ENCODE data around the gene BSG. TPM values are rescaled to one million over a fixed set of nuclear protein-coding genes. Genes with fewer than 3 reads are reported as not detected.

BSG gene
- total RNA-seq, 4 donors from 2014 or later, result 304 to 416 (median 362) TPM

DNA sequence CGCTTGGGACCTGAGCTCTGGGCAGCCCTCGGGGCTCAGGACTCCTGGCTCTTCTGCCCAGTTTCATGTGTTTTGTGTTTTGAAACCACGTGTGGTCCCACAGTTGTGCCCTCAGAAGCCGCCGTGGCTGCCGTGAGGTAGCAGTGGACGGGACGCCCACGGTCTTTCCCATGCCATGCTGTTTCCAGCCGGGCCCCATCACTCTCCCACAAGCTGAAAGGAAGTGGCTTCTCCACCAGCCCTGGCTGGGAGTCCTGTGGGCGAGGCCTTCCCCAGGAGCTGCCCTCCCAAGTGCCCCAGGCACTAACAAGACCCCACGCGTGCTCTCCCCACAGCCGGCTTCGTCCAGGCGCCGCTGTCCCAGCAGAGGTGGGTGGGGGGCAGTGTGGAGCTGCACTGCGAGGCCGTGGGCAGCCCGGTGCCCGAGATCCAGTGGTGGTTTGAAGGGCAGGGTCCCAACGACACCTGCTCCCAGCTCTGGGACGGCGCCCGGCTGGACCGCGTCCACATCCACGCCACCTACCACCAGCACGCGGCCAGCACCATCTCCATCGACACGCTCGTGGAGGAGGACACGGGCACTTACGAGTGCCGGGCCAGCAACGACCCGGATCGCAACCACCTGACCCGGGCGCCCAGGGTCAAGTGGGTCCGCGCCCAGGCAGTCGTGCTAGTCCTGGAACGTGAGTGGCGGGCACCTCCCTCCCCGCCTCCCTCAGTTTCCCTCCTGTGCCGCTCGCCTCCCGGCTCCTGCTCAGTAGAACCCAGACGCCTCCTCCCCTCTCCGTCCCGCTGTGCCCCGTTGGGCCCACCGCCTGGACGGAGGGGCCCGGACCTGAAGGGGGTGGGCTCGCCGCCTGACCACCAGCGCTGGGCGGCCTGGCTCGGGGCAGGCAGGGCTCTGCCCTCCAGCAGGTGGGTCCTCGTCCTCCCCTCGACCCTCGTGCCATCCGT is 5.3 kb downstream of the BSG start:
- Histone ChIP-seq H3K4me1 (peaks cover 43 to 53% (median 51%) of the 10 kb centered on the region in 4 donors), H3K9me3 (no peaks in the 10 kb centered on the region), H3K27me3 (no peaks in the 10 kb centered on the region), H3K4me3 (no peak overlapping the region), H3K36me3 (peaks cover 27 to 52% (median 46%) of the 10 kb centered on the region in 4 donors), H3K27ac (replicated peaks in 1 of 4) (no peak overlapping the region)
- no peak for DNase-seq (ENCODE audit: extremely low spot score)
- 91% methylated on average over 27 of the region's 66 CpGs for WGBS
- intact Hi-C loops (cut with DNase I), result loop anchor here (5.0 kb wide), 1 partner anchor 55 kb away; the partner anchor contains the start of gene POLRMT
- no peak for TF ChIP-seq EP300 (IDR thresholded peaks at IDR 0.05)

DNA sequence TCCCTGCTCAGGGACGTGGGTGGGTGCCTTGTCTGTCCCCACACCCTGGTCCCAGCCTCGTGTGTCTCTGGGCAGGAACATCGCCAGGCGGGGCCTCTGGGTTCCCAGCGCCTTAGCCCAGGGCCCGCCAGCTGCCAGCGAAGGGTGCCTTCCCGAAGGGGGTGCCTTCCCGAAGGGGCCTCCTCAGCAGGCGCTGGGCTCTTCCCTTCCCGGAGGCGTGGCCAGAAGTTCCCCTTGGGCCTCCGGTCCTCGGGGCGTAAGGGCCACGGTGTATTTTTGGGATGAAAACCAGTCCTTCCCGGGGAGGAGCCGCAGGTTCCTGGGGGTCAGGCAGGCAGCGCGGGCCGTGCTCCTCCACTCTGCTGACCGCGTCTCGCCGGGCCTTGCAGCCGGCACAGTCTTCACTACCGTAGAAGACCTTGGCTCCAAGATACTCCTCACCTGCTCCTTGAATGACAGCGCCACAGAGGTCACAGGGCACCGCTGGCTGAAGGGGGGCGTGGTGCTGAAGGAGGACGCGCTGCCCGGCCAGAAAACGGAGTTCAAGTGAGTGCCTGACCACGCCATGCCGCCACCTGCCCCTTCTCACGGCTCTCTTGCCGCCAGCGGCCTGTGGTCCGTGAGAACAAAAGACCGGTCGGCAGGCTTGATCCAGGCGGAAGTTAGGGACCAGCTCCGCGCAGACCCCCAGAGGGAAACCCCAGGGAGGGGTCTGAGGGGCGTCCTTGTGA is 6.9 kb downstream of the BSG start:
- 92% methylated on average over 15 of the region's 46 CpGs for WGBS
- Histone ChIP-seq H3K27me3 (peaks cover 0 to 7% (median 0%) of the 10 kb centered on the region in 4 donors), H3K27ac (replicated peaks in 1 of 4) (no peak overlapping the region), H3K9me3 (no peaks in the 10 kb centered on the region), H3K4me1 (peaks cover 30 to 43% (median 42%) of the 10 kb centered on the region in 4 donors), H3K4me3 (no peak overlapping the region), H3K36me3 (peaks cover 34 to 62% (median 56%) of the 10 kb centered on the region in 4 donors)
- TF ChIP-seq EP300 (IDR thresholded peaks at IDR 0.05) (no peak), POLR2A (IDR thresholded peaks at IDR 0.05; ENCODE audit: low read depth) (no peak), POLR2AphosphoS5 (IDR thresholded peaks at IDR 0.05) (no peak)
- TF ChIP-seq, protein P1, sequence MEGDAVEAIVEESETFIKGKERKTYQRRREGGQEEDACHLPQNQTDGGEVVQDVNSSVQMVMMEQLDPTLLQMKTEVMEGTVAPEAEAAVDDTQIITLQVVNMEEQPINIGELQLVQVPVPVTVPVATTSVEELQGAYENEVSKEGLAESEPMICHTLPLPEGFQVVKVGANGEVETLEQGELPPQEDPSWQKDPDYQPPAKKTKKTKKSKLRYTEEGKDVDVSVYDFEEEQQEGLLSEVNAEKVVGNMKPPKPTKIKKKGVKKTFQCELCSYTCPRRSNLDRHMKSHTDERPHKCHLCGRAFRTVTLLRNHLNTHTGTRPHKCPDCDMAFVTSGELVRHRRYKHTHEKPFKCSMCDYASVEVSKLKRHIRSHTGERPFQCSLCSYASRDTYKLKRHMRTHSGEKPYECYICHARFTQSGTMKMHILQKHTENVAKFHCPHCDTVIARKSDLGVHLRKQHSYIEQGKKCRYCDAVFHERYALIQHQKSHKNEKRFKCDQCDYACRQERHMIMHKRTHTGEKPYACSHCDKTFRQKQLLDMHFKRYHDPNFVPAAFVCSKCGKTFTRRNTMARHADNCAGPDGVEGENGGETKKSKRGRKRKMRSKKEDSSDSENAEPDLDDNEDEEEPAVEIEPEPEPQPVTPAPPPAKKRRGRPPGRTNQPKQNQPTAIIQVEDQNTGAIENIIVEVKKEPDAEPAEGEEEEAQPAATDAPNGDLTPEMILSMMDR (IDR thresholded peaks at IDR 0.05), result no peak
- intact Hi-C loops (cut with DNase I), result loop anchor here (5.0 kb wide), 1 partner anchor 53 kb away; the partner anchor contains the start of gene POLRMT
- DNase-seq (ENCODE audit: extremely low spot score), result no peak

DNA sequence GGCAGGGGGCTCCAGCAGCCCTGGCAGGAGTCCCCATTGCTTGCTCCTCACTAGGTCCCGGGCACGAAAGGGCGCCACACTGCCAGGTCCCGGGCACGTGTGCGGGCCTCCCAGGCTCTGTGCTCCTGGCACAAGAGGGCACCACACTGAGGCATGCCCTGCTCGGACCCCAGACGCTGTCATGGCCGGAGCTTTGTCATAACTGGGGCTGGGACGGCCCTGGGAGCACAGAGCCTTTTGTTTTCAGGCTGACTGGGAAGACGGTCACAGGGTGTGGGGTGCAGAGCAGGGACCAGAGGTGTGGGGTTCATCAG is 7.4 kb downstream of the BSG start:
- Histone ChIP-seq H3K9me3 (no peaks in the 10 kb centered on the region), H3K4me1 (peaks cover 25 to 41% (median 38%) of the 10 kb centered on the region in 4 donors), H3K27ac (replicated peaks in 1 of 4) (no peak overlapping the region), H3K36me3 (peaks cover 34 to 62% (median 56%) of the 10 kb centered on the region in 4 donors), H3K27me3 (peaks cover 0 to 12% (median 0%) of the 10 kb centered on the region in 4 donors), H3K4me3 (no peak overlapping the region)
- TF ChIP-seq, protein P1 (IDR thresholded peaks at IDR 0.05), result no peak
- TF ChIP-seq POLR2A (IDR thresholded peaks at IDR 0.05; ENCODE audit: low read depth), result no peak
- TF ChIP-seq EP300 (IDR thresholded peaks at IDR 0.05), result no peak
- TF ChIP-seq POLR2AphosphoS5 (IDR thresholded peaks at IDR 0.05), result no peak
- WGBS, result 67% methylated on average over 2 of the region's 11 CpGs
- no peak for DNase-seq (ENCODE audit: extremely low spot score)
- intact Hi-C loops (cut with DNase I), result loop anchor here (5.0 kb wide), 1 partner anchor 53 kb away; the partner anchor contains the start of gene POLRMT

DNA sequence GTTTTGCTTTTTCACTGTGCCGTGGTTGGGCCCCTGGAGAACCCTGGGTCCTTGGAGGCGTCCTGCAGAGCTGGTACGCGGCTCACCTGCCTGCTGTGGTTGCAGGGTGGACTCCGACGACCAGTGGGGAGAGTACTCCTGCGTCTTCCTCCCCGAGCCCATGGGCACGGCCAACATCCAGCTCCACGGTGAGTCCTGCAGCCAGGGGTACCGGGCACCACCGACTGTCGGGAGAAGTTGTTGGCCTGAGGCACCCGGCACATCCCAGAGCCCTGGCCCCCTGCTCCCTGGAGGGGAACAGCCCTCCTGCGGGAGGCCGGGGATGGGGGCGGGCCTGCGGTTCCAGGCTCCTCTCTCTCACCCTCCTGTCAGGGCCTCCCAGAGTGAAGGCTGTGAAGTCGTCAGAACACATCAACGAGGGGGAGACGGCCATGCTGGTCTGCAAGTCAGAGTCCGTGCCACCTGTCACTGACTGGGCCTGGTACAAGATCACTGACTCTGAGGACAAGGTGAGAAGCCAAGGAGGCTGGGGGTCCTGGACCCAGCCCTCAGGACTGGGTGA is 8.0 kb downstream of the BSG start:
- peaks cover 20 to 35% (median 32%) of the 10 kb centered on the region in 4 donors for H3K4me1 ChIP-seq
- no peak overlapping the region for H3K4me3 ChIP-seq
- peaks cover 0 to 18% (median 0%) of the 10 kb centered on the region in 4 donors for H3K27me3 ChIP-seq
- peaks cover 34 to 62% (median 56%) of the 10 kb centered on the region in 4 donors for H3K36me3 ChIP-seq
- DNase-seq (ENCODE audit: extremely low spot score), result no peak
- H3K9me3 ChIP-seq, result no peaks in the 10 kb centered on the region
- intact Hi-C loops (cut with DNase I), result no loop called here
- TF ChIP-seq POLR2AphosphoS5 (IDR thresholded peaks at IDR 0.05) (no peak), EP300 (IDR thresholded peaks at IDR 0.05) (no peak), POLR2A (IDR thresholded peaks at IDR 0.05; ENCODE audit: low read depth) (no peak)
- TF ChIP-seq, protein P1 (IDR thresholded peaks at IDR 0.05), result no peak
- WGBS, result 86% methylated on average over 13 of the region's 22 CpGs
- H3K27ac ChIP-seq (replicated peaks in 1 of 4), result no peak overlapping the region

Data from esophagus muscularis mucosa (tissue), 4 donors.